Upper lobe of left lung (tissue), 4 donors: ENCODE measurements around the gene ACACA.

Source experiments
- EP300 ChIP-seq, 4 donors: sonication (generic); formaldehyde crosslinking; IDR thresholded peaks; one replicate each; pipeline ENCODE4 v1.5.1; 2017; ENCODE audit warnings: antibody characterized with exemption in 4 of 4, control low read depth in 2 of 4
- POLR2A ChIP-seq, 4 donors: fragments of 450-650 bp; IDR thresholded peaks; one replicate each; pipeline ENCODE4 v1.5.1; 2016 to 2017; ENCODE audit warnings: antibody characterized with exemption in 4 of 4, mild to moderate bottlenecking in 2 of 4
- POLR2AphosphoS5 ChIP-seq, 2 donors: sonication (generic); formaldehyde crosslinking; IDR thresholded peaks; one replicate each; pipeline ENCODE4 v1.5.1; 2017; ENCODE audit warnings: antibody characterized with exemption in 2 of 2
- TF ChIP-seq, protein P1 (sequence below), 6 experiments: fragments of 450-650 bp in 4 of 6; fragments of 200-600 bp in 2 of 6; sonication (generic) in 2 of 6; IDR thresholded peaks; one replicate each; pipeline ENCODE4 v1.5.1; 2016 to 2019; ENCODE audit warnings: antibody characterized with exemption in 6 of 6

DNA sequence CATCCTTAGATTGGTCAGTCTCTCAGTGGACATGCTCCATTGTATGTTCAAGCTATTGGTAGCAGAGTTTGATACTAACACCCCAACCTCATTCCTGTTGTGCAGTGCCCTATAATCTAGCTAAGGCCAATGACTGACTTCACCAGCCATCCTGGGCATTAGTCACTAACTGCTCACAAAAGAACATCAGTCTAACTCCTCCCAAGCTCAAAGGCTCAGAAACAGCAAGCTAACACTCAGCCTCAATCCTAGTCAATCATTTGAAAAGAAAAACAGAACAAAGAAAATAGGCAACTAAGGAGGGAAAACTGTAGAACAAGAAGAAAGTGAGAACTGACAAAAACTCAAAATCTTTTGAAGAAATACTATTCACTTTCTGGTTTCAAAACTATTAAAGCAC, 229.9 kb downstream of the ACACA start:
- TF ChIP-seq, protein P1, sequence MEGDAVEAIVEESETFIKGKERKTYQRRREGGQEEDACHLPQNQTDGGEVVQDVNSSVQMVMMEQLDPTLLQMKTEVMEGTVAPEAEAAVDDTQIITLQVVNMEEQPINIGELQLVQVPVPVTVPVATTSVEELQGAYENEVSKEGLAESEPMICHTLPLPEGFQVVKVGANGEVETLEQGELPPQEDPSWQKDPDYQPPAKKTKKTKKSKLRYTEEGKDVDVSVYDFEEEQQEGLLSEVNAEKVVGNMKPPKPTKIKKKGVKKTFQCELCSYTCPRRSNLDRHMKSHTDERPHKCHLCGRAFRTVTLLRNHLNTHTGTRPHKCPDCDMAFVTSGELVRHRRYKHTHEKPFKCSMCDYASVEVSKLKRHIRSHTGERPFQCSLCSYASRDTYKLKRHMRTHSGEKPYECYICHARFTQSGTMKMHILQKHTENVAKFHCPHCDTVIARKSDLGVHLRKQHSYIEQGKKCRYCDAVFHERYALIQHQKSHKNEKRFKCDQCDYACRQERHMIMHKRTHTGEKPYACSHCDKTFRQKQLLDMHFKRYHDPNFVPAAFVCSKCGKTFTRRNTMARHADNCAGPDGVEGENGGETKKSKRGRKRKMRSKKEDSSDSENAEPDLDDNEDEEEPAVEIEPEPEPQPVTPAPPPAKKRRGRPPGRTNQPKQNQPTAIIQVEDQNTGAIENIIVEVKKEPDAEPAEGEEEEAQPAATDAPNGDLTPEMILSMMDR (IDR thresholded peaks at IDR 0.05), result no peak
- no peak for TF ChIP-seq POLR2A (IDR thresholded peaks at IDR 0.05)
- no peak for TF ChIP-seq EP300 (IDR thresholded peaks at IDR 0.05)
- no peak for TF ChIP-seq POLR2AphosphoS5 (IDR thresholded peaks at IDR 0.05)
